GM12865 (cell line): ENCODE measurements around the gene B3GNT4.

Experiments
- DNase-seq: peaks from one replicate; pipeline ENCODE4 v3.0.0; 2010; ENCODE audit warnings: low read depth
- H3K4me3 ChIP-seq: 2 replicates; pipeline ENCODE4 v1.5.1; 2011; ENCODE audit warnings: mild to moderate bottlenecking, low read depth, low read length, control low read depth
- CTCF ChIP-seq: IDR thresholded peaks from 2 replicates; pipeline ENCODE4 v1.5.1; 2011; ENCODE audit warnings: low read length, control low read depth, low read depth, inconsistent platforms; ENCODE audit not compliant: insufficient read depth; ENCODE audit errors: missing control alignments

Gene B3GNT4

DNA sequence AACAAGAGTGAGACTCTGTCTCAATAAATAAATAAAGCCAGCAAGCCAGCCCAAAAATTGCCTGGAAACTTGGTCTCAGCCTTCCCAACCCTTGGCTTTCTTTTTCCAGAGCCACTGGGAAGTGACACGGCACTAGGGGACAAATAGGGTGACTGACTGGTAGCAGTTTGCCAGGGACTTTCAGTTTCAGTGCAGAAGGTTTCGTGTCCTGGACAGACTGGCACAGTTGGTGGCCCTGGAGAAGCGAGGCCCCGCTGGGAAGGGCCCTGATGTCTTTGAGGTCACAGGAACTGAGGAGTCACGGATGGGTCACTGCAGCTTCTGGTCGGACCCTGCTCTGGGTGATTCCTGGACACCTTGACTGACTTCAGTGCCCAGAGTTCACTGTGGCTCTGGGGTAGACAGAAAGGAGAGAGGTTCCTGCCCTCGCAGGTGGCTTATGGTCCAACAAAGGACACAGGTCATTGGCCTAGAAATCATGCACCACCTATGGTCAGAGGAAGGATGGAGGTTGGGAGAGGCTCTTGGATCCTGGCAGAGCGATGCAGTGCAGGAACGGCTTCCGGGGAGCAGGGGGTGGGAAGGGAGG is 17.9 kb upstream of the B3GNT4 start:
- no peak for TF ChIP-seq CTCF
- H3K4me3 ChIP-seq, result no peak overlapping the region
- no peak for DNase-seq

- no peak for DNase-seq
These were observed 16.0 kb upstream of the B3GNT4 start for GRCh38 chr12:122187466-122187865.

DNA sequence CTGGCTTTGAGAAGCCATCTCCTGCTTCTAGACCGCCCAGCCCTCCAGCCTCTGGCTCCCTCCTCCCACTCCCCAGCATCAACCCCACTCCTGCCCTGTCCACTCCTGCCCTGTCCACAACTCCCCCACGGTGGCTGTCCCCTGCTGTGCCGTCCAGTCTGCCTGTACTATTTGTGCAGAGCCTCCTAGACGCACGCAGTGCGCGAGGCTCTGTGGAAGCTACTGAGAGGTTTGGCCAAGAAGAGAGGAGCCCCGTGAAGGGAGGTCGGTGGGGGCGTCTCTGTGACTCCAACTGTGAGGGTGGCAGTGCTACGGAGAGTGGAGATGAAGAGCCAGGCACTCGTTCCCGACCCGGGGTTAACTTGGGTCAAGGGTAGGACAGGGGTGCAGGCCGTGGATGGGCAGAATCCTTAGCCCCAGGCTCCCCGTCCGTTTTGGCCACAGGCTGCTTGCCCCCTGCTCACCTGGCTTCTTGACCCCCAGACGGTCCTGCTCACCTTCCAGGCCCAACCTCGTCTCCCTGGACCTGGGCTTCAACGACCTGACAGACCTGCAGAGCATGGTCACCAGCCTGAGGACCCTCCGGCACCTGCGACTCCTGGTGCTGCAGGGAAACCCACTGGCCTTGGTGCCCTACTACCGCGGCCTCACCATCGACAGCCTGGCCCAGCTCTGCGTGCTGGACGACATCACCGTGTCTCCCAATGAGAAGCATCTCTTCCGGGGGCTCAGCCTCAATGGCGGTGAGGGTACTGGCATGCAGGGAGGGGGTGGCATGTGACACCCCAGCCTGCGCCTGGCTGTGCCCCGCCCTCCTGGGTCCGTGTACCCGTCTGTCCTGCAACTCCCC is 13.7 kb upstream of the B3GNT4 start:
- DNase-seq, result no peak
- no peak for TF ChIP-seq CTCF
- H3K4me3 ChIP-seq, result no peak overlapping the region

More at GRCh38 chr12:122187466-122187865, 16.0 kb upstream of the B3GNT4 start:
- TF ChIP-seq CTCF, result no peak
- H3K4me3 ChIP-seq, result no peak overlapping the region

GRCh38 chr12:122190842-122191668 is 12.5 kb upstream of the B3GNT4 start:
- peak; percentile 91 for TF ChIP-seq CTCF
- DNase-seq, result peak; percentile 78
- H3K4me3 ChIP-seq, result no peak overlapping the region

- H3K4me3 ChIP-seq, result no peak overlapping the region
- no peak for TF ChIP-seq CTCF
- DNase-seq, result no peak
These were observed 11.1 kb upstream of the B3GNT4 start for GRCh38 chr12:122192441-122192840.

- TF ChIP-seq CTCF, result no peak
- no peak for DNase-seq
- H3K4me3 ChIP-seq, result no peak overlapping the region
These were observed 8.7 kb upstream of the B3GNT4 start for GRCh38 chr12:122194804-122195203.
